Activated naive CD4-positive, alpha-beta T cell treated with anti-CD3 and anti-CD28 coated beads, Interleukin-2, amount 50 U/mL, for 16 hours (primary cell): ENCODE results near the gene PALD1.

Experiments
- DNase-seq: peaks from one replicate; pipeline ENCODE4 v3.0.0-alpha.2; 2020

PALD1 gene

DNA sequence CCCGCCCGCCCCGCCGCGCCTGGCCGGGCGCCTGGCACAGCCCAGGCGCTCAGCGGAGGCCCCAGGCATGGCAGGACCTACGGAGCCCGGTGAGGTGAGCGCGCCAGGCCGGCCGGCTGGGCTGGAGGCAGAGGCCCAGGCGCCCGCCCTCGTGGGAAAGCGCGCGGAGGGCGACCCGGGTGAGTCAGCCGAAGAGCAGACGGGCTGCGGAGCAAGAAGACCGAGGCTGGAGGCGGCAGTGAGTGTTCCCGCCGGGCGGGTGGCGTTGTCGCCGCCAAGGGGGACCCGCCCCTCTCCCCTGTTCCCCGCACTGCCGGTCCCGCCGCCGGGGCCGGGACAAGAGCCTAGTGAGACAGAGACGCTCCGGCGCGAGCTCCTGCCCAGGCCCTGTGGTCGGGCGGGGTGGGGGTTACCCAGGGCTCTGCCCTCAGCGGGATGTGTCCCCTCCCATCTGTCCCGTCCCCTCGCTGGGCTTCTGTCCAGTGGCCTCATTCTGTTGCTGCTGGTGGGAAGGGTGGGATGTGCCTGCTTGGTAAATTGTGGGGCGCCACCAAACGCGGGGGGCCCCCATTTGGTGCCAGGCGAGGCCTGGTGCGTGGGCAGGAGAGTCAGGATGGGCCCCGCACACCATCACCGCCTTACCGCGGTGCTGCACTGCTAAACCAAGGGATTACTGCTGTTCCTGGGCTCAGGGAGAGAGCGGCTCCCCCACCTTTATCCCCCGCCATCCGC lies 20.1 kb upstream of the PALD1 start:
- DNase-seq, result peak; percentile 62

DNA sequence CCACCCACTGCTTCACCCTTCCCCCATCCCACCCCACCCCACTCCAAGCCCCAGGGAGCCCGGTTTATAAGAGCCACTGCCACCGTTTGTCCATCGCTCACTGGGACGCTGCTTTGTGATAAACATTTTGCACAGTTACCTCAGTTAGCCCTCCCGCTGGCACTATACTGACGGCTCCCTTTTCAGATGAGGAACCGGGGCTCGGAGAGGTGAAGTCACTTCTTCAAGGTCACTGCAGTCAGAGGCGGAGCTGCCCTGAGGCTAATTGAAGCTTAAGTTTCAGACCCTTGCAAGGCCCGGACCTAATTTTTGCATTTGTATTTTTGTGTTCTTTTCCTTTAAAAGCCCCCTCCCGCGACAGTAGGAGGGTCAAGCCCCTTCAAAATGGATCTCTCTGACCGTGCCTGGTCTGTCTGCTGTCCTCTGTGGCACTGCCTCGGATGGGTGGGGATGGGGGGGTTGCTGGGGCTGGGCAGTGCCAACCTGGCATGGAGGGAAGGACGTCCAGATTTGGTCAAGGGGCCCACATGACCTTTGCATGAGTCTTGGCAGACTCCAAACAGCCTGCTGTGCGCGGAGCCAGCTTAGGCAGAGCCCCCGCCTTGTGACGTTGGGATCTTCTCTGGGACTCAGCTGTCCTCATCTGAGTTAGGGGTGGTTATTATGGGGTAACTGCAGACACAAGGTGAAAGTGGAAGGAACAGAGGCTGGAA lies 19.4 kb upstream of the PALD1 start:
- DNase-seq, result no peak

GRCh38 chr10:70459774-70460490 lies 18.6 kb upstream of the PALD1 start:
- DNase-seq, result no peak

DNA sequence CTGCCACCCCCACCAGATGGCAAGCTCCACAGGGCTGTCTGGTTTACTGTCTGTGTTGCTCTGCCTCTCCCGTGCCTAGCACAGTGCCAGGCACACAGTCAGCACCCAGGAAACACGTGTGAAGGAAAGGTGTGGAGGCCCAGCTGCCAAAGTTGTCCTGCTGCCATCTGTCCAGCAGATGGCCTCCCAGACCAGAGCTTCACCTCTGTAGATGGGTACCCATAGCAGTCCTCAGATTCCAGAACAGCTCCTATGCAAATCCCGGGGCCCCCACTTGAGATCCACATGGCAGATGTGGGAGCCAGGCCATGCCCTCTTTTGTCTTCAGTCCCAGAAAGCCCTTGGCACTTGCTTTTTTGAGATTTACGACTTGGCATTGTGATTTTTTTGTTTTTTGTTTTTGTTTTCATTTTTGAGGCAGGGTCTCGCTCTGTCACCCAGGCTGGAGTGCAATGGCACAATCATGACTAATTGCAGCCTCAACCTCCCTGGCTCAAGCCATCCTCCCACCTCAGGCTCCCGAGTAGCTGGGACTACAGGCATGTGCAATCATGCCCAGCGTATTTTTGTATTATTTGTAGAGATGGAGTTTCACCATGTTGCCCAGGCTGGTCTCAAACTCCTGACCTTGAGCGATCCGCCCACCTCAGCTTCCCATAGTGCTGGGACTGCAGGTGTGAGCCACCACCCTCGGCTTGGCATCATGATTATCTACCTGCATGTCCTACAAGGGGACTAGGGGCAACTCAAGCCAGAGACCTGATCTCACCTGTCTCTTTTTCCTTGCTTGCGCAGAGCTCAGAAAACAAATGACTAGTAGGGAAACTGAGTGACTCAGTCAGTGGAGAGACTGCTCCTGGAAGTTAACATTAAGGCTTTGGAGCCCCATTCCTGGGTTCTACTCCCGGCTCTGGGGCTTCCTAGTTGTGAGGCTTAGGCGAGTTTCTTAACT lies 16.9 kb upstream of the PALD1 start:
- DNase-seq, result peak; percentile 52

DNA sequence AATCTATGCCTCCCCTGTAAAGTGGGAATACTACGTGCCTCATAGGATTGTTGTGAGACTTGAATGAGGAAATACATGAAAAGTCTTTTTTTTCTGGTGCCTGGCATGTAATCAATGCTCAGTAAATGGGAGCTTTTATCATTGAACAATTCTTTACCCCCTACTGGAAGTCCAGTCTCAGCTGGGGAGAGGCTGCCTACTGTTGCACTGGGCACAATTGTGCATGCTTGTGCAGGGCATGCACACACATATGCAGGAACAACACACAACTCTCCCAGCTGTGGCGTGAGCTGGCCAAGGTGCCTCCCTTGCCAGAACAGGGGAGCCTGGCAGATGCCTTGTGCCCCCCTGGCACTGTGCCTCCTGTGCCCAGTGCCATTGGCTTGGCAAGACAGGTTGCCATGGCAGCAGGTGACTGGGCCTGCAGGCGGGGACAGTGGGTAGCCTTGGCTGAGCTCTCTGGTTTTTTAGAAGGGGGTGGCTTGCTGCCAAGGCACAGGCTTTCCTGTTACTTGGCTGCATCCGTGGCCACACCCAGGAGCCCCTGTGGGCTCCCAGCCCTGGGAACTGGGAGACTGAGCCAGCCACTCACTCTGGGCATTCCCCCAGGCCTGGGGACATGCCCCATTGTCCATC lies 16.1 kb upstream of the PALD1 start:
- no peak for DNase-seq

- no peak for DNase-seq
Observed at GRCh38 chr10:70465278-70465677, 13.3 kb upstream of the PALD1 start.

- DNase-seq, result no peak
Observed at GRCh38 chr10:70465832-70466231, 12.7 kb upstream of the PALD1 start.

DNA sequence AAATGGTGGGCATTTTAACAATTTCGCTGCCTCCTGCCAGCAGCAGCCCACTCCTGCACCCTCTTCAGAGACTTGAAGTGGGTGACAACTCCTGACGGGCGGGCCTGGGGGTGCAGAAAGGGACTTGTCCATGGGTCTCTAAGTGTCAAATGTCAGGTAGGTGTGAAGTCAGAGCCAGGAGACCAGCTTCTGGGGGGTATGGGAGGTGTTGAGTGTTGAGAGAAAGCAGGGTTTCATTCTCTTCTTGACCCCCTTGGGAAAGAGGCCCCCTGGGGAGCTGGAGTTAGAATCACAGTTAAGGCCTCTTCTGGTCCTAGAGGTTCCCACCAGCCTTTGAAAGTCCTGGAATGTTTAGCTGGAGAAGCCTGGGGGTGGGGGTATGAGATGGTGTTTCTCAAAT lies 11.6 kb upstream of the PALD1 start:
- DNase-seq, result no peak

GRCh38 chr10:70472799-70473454 lies 5.6 kb upstream of the PALD1 start:
- no peak for DNase-seq

DNA sequence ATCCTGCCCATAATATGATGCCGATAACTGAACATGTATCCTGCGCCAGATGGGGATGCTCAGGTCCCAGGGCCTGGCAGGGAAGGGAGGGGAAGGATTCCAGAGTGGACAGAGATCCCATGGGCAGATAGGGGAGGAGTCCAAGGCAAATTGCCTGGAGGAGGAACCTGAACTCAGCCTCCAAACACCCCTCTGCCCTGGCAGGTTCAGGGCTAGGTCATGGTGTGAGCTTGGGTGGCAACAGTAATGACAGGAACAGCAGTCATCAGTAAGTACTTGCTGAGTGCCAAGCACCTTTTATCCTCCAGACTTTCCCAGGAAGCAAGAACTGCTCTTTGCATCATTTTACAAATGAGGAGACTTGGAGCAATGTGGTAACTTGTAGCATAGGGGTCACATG lies 3.8 kb upstream of the PALD1 start:
- DNase-seq, result no peak

DNA sequence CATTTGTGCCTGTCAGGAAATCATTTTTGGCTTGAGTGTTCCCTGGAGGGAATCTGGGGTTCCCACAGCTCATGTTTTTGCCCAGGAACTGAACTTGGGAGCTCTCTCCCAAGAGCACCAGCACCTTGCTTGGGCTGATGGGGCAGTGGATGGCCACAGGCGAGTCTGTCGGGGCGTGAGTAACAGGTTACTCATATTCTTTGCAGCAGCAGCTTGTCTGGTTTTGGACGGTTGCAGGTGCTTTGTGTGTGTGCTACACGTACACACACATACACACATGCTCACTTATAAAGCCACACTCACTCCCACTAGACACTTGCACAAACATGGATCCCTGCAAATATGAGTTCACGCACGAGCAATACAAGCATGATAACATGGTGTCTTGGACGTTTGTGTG lies 2.9 kb upstream of the PALD1 start:
- DNase-seq, result no peak

- DNase-seq, result no peak
Observed at GRCh38 chr10:70476249-70477035, 2.1 kb upstream of the PALD1 start.

DNA sequence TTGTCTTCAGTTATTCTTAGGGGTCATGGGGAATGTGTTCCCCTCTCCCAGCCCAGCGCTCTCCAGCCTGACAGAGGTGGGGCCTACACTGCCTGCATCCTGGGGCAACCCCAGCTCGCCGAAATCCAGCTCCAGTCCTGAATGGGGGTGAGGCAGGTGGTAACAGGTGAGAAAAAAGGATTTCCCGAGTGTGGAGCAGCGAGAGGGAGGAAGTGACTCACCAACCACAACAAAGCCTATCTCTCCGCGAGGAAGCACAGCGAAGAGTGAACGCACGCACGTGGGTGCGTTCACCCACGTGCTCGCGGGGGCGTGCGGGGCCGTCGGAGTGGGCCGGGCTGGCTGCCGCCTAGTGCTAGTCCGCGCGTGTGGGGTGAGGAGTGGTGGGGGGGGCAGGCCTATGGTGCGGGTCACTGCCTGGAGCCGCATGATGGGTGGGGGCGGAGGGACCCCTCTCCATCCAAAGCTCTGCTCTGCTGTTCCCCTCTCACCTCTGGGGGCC lies 855 bp upstream of the PALD1 start:
- peak; percentile 83 for DNase-seq

- no peak for DNase-seq
Observed at GRCh38 chr10:70479165-70479581, 606 bp downstream of the PALD1 start.

GRCh38 chr10:70479626-70480238 lies 1.2 kb downstream of the PALD1 start:
- DNase-seq, result no peak

DNA sequence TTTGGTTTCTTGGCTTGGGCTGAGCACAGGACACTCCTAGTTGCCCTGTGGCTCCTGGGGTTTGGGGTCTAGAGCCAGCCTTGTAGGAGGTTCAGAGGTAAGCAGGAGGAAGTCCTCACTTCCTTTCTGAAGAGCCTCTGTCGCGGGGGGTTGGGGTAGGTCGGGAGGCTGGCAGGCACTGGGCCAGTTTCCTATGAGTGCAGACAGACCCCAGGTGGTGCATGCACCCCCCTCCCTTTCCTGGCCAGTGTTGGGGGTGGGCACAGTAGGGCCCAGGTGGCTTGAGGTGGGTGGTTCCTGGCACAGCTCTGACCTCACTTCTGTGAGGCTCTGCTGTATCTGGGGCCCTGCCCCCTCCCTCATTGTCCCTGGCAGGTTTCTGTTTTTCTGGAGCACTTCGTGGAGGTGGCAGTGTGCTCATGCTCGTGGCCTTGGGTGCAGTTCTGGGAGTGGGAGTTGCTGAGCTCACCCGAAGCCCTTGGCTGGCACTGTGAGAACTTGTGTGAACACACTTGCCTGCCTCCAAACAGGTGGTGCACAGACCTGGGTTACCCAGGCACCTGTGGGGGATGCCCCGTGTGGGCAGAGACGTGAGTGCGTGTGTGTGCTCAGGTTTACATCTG lies 1.8 kb downstream of the PALD1 start:
- peak; percentile 43 for DNase-seq

GRCh38 chr10:70481105-70481504 lies 2.5 kb downstream of the PALD1 start:
- DNase-seq, result no peak

- DNase-seq, result no peak
Observed at GRCh38 chr10:70481831-70482530, 3.4 kb downstream of the PALD1 start.
